ENCODE data around the gene ADAMTS18.

DNA sequence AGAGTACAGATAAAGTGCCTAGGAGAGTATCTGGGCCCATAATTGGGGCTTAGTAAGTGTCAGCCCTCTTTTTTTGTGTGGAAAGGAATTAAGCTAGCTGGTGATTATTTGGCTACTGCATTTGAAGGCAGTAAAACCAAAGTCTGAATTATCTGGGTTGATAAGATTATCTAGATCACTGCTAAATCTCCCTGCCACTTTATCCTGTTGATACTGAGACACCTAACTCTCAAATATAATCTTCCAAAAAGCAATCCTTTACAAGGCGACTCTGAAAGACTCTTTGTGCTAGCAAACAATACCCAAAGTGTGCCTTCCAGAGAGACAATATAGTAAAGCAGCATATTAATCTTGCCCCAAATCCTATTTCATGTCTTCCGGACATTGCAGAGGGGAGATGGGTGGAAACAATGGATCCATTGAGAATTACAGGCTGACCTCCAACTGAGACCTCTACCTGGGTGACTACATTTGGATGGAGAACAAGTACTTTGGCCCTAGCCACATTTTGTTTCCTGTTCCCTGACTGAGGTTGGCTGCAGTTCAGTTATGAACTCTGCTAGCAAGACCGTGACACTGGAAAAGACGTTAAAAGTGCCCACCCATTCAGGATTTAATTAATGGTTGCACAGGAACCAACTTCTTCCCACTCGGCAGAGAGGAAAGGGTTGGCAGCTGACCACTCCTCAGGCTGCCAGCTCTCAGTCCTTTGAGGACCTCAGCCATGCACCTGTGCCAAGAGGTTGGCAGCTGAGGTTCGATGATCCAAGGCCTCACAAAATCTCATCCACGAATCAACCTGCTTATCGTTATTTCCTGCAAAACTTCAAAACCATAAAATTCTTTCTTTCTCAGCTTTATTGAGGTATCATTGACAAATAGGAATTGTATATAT is 163.1 kb downstream of the ADAMTS18 start:
- no peak for TF ChIP-seq POLR2AphosphoS5 (IDR thresholded peaks at IDR 0.05; ENCODE audit: low read depth, low read length)
- TF ChIP-seq, protein P1, sequence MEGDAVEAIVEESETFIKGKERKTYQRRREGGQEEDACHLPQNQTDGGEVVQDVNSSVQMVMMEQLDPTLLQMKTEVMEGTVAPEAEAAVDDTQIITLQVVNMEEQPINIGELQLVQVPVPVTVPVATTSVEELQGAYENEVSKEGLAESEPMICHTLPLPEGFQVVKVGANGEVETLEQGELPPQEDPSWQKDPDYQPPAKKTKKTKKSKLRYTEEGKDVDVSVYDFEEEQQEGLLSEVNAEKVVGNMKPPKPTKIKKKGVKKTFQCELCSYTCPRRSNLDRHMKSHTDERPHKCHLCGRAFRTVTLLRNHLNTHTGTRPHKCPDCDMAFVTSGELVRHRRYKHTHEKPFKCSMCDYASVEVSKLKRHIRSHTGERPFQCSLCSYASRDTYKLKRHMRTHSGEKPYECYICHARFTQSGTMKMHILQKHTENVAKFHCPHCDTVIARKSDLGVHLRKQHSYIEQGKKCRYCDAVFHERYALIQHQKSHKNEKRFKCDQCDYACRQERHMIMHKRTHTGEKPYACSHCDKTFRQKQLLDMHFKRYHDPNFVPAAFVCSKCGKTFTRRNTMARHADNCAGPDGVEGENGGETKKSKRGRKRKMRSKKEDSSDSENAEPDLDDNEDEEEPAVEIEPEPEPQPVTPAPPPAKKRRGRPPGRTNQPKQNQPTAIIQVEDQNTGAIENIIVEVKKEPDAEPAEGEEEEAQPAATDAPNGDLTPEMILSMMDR (IDR thresholded peaks at IDR 0.05), result no peak
- TF ChIP-seq EP300 (IDR thresholded peaks at IDR 0.05; ENCODE audit: borderline replicate concordance in 1 of 2, low read depth in 1 of 2, low read length in 1 of 2), result no peak
